ENCODE data around the gene CEP350.

DNA sequence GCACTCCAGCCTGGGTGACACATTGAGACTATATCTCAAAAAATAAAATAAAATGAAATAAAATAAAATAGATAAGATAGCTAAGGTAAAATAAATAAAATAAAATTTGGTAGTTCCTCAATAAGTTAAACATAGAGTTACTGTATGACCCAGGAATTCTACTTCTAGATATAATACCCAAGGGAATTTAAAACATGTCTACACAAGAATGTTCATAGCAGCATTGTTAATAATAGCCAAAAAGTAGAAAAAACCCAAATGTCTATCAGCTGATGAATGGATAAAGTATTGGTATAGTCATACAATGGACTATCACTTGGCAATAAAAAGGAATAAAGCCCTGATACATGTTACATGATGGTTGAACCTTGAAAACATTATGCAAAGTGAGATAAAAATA, 47.8 kb downstream of the CEP350 start:
- TF ChIP-seq, protein P1, sequence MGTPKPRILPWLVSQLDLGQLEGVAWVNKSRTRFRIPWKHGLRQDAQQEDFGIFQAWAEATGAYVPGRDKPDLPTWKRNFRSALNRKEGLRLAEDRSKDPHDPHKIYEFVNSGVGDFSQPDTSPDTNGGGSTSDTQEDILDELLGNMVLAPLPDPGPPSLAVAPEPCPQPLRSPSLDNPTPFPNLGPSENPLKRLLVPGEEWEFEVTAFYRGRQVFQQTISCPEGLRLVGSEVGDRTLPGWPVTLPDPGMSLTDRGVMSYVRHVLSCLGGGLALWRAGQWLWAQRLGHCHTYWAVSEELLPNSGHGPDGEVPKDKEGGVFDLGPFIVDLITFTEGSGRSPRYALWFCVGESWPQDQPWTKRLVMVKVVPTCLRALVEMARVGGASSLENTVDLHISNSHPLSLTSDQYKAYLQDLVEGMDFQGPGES (IDR thresholded peaks at IDR 0.05) = no peak
- no peak for TF ChIP-seq TAF1 (IDR thresholded peaks at IDR 0.05; ENCODE audit: borderline replicate concordance, low read depth, low read length)
- no peak for TF ChIP-seq NFYB (IDR thresholded peaks at IDR 0.05; ENCODE audit: insufficient read depth, low read depth, low read length)
- TF ChIP-seq BHLHE40 (IDR thresholded peaks at IDR 0.05; ENCODE audit: borderline replicate concordance in 1 of 2, low read depth in 2 of 2, low read length in 1 of 2) = no peak
- TF ChIP-seq, protein P2, sequence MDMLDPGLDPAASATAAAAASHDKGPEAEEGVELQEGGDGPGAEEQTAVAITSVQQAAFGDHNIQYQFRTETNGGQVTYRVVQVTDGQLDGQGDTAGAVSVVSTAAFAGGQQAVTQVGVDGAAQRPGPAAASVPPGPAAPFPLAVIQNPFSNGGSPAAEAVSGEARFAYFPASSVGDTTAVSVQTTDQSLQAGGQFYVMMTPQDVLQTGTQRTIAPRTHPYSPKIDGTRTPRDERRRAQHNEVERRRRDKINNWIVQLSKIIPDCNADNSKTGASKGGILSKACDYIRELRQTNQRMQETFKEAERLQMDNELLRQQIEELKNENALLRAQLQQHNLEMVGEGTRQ (IDR thresholded peaks at IDR 0.05; ENCODE audit: borderline replicate concordance, low read depth, low read length) = no peak

Data from GM12878 (cell line).